DOHH2 (cell line): ENCODE data around the gene FATE1.

Source experiments
- H3F3A ChIP-seq: fragments of 200-600 bp; sonication (generic), shearing (Covaris generic); 2 replicates; pipeline ENCODE4 v1.6.0; 2016; ENCODE audit warnings: antibody characterized with exemption, mild to moderate bottlenecking; ENCODE audit not compliant: control insufficient read depth, insufficient read depth
- H3K27ac ChIP-seq: fragments of 200-600 bp; sonication (generic); 2 replicates; pipeline ENCODE4 v1.5.1; 2014; ENCODE audit warnings: low read depth, mild to moderate bottlenecking, low read length, moderate library complexity
- H3K27me3 ChIP-seq: fragments of 200-600 bp; sonication (generic); 2 replicates; pipeline ENCODE4 v1.6.1; 2014; ENCODE audit warnings: mild to moderate bottlenecking, low read length, mixed read lengths; ENCODE audit not compliant: control insufficient read depth
- H3K36me3 ChIP-seq: fragments of 200-600 bp; sonication (generic); 2 replicates; pipeline ENCODE4 v1.6.1; 2014; ENCODE audit warnings: mild to moderate bottlenecking, low read length, moderate library complexity, mixed read lengths; ENCODE audit not compliant: control insufficient read depth
- H3K4me1 ChIP-seq: fragments of 200-600 bp; sonication (generic); 2 replicates; pipeline ENCODE4 v1.6.1; 2014; ENCODE audit warnings: mild to moderate bottlenecking, low read length, mixed read lengths; ENCODE audit not compliant: control insufficient read depth
- H3K4me2 ChIP-seq: fragments of 200-600 bp; sonication (generic); 2 replicates; pipeline ENCODE4 v1.6.0; 2014; ENCODE audit warnings: mild to moderate bottlenecking, low read length, moderate library complexity
- H3K4me3 ChIP-seq: fragments of 200-600 bp; sonication (generic); 2 replicates; pipeline ENCODE4 v1.5.1; 2014; ENCODE audit warnings: mild to moderate bottlenecking, low read length, mixed read lengths
- H3K79me2 ChIP-seq: fragments of 200-600 bp; sonication (generic); 2 replicates; pipeline ENCODE4 v1.6.1; 2014; ENCODE audit warnings: mild to moderate bottlenecking, low read length, mixed read lengths; ENCODE audit not compliant: control insufficient read depth
- H3K9me2 ChIP-seq: fragments of 200-600 bp; sonication (generic); replicated peaks from 2 replicates; pipeline ENCODE4 v1.6.1; 2014; ENCODE audit warnings: mild to moderate bottlenecking, low read length, mixed read lengths; ENCODE audit not compliant: control insufficient read depth
- H3K9me3 ChIP-seq: fragments of 200-600 bp; sonication (generic); 2 replicates; pipeline ENCODE4 v1.6.1; 2014; ENCODE audit warnings: antibody characterized with exemption, low read length, mixed read lengths; ENCODE audit not compliant: control insufficient read depth, insufficient read depth
- H4K20me1 ChIP-seq: fragments of 200-600 bp; sonication (generic); 2 replicates; pipeline ENCODE4 v1.6.0; 2014; ENCODE audit warnings: low read depth, mild to moderate bottlenecking, antibody characterized with exemption, low read length, moderate library complexity; ENCODE audit not compliant: control insufficient read depth, insufficient read depth
- EZH2phosphoT487 ChIP-seq: fragments of 200-600 bp; sonication (generic); IDR thresholded peaks from 2 replicates; pipeline ENCODE4 v1.6.1; 2017; ENCODE audit warnings: borderline replicate concordance, mild to moderate bottlenecking, antibody characterized with exemption, low read length, moderate library complexity, mixed read lengths
- TF ChIP-seq, protein P1 (sequence below): fragments of 200-600 bp; sonication (generic); IDR thresholded peaks from one replicate; pipeline ENCODE4 v1.5.1; 2014; ENCODE audit warnings: antibody characterized with exemption, mild to moderate bottlenecking, low read depth, low read length; ENCODE audit not compliant: poor library complexity, severe bottlenecking

Gene FATE1

DNA sequence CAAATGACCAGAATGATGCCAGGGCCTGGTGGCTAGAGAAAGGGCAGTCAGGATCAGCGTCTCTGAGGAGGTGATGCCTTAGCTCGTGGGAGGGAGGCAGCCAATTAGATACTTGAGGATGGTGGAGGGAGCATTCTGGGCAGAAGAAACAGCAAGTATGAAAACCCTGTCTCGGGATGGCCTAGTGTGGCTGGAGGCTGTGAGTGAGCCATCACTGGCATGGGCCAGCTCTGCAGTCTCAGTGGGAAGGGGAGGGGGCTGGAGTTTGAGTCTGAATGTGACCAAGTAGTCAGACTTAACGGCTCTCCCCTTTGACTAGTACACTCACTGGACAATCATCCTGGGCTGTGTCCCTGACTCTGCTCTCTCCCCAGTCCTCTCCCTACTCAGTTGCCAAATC lies 25.8 kb downstream of the FATE1 start:
- Histone ChIP-seq H3K9me2 (no peaks in the 10 kb centered on the region), H3K36me3 (no peaks in the 10 kb centered on the region), H3K4me3 (no peak overlapping the region), H3K4me2 (no peak overlapping the region), H3K4me1 (no peaks in the 10 kb centered on the region), H3K9me3 (no peaks in the 10 kb centered on the region), H4K20me1 (no peaks in the 10 kb centered on the region), H3K79me2 (no peaks in the 10 kb centered on the region), H3K27me3 (no peaks in the 10 kb centered on the region), H3F3A (no peaks in the 10 kb centered on the region), H3K27ac (no peak overlapping the region)
- TF ChIP-seq, protein P1, sequence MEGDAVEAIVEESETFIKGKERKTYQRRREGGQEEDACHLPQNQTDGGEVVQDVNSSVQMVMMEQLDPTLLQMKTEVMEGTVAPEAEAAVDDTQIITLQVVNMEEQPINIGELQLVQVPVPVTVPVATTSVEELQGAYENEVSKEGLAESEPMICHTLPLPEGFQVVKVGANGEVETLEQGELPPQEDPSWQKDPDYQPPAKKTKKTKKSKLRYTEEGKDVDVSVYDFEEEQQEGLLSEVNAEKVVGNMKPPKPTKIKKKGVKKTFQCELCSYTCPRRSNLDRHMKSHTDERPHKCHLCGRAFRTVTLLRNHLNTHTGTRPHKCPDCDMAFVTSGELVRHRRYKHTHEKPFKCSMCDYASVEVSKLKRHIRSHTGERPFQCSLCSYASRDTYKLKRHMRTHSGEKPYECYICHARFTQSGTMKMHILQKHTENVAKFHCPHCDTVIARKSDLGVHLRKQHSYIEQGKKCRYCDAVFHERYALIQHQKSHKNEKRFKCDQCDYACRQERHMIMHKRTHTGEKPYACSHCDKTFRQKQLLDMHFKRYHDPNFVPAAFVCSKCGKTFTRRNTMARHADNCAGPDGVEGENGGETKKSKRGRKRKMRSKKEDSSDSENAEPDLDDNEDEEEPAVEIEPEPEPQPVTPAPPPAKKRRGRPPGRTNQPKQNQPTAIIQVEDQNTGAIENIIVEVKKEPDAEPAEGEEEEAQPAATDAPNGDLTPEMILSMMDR = no peak
- TF ChIP-seq EZH2phosphoT487 = no peak

DNA sequence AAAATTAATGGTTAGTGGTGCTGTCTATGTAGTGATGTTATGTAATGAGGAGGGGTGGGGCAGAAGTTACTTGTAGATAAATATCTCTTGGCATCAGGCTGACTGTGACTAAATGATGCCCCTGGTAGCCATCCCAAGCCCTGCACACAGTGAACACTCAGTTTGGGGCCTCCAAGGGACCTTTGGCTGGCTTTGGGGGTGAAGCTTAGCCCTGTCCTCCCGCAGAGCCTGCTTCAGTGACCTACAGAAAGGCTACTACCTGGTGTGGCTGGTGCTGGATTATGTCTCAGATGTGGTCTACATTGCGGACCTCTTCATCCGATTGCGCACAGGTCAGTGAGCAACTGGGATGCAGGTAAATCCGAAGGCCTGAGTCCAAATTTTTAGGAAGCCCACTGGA lies 26.5 kb downstream of the FATE1 start:
- no peaks in the 10 kb centered on the region for H3F3A ChIP-seq
- H3K9me2 ChIP-seq = no peaks in the 10 kb centered on the region
- no peaks in the 10 kb centered on the region for H3K36me3 ChIP-seq
- no peak overlapping the region for H3K4me2 ChIP-seq
- H3K4me3 ChIP-seq = no peak overlapping the region
- H3K27ac ChIP-seq = no peak overlapping the region
- H3K79me2 ChIP-seq = no peaks in the 10 kb centered on the region
- H4K20me1 ChIP-seq = no peaks in the 10 kb centered on the region
- no peaks in the 10 kb centered on the region for H3K27me3 ChIP-seq
- no peak for TF ChIP-seq EZH2phosphoT487
- TF ChIP-seq, protein P1 = no peak
- no peaks in the 10 kb centered on the region for H3K9me3 ChIP-seq
- no peaks in the 10 kb centered on the region for H3K4me1 ChIP-seq

DNA sequence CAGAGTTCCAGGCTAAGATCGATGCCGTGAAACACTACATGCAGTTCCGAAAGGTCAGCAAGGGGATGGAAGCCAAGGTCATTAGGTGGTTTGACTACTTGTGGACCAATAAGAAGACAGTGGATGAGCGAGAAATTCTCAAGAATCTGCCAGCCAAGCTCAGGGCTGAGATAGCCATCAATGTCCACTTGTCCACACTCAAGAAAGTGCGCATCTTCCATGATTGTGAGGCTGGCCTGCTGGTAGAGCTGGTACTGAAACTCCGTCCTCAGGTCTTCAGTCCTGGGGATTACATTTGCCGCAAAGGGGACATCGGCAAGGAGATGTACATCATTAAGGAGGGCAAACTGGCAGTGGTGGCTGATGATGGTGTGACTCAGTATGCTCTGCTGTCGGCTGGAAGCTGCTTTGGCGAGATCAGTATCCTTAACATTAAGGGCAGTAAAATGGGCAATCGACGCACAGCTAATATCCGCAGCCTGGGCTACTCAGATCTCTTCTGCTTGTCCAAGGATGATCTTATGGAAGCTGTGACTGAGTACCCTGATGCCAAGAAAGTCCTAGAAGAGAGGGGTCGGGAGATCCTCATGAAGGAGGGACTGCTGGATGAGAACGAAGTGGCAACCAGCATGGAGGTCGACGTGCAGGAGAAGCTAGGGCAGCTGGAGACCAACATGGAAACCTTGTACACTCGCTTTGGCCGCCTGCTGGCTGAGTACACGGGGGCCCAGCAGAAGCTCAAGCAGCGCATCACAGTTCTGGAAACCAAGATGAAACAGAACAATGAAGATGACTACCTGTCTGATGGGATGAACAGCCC lies 28.0 kb downstream of the FATE1 start:
- Histone ChIP-seq H3K9me2 (no peaks in the 10 kb centered on the region), H3K4me1 (no peaks in the 10 kb centered on the region), H3K4me3 (no peak overlapping the region), H3K36me3 (no peaks in the 10 kb centered on the region), H3K4me2 (no peak overlapping the region), H4K20me1 (no peaks in the 10 kb centered on the region), H3F3A (no peaks in the 10 kb centered on the region), H3K27ac (no peak overlapping the region), H3K79me2 (no peaks in the 10 kb centered on the region), H3K27me3 (no peaks in the 10 kb centered on the region), H3K9me3 (no peaks in the 10 kb centered on the region)
- no peak for TF ChIP-seq EZH2phosphoT487

DNA sequence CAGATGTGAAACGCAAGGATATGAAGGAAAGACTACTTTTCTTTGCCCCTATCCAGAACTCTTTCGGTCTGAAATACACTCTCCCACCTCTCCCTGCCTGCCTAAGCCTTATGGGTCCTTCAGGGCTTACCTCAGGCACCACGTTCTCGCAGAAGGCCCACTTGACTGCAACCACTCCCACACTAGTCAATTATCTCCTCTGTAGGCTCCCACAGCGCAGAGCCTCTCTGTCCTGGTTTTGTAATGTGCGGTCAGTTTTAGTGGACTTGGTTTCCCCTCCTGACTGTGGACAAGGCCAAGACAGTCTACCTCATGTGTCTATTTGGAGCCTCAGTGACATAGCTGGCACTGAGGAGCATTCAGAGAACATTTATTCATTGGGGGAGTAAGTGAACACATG lies 29.8 kb downstream of the FATE1 start:
- no peaks in the 10 kb centered on the region for H3K36me3 ChIP-seq
- H3K27ac ChIP-seq = no peak overlapping the region
- TF ChIP-seq, protein P1 = no peak
- no peak for TF ChIP-seq EZH2phosphoT487
- no peaks in the 10 kb centered on the region for H3K27me3 ChIP-seq
- no peaks in the 10 kb centered on the region for H3K9me3 ChIP-seq
- no peaks in the 10 kb centered on the region for H3K4me1 ChIP-seq
- no peaks in the 10 kb centered on the region for H4K20me1 ChIP-seq
- no peak overlapping the region for H3K4me2 ChIP-seq
- H3K79me2 ChIP-seq = no peaks in the 10 kb centered on the region
- H3K9me2 ChIP-seq = no peaks in the 10 kb centered on the region
- no peak overlapping the region for H3K4me3 ChIP-seq
- no peaks in the 10 kb centered on the region for H3F3A ChIP-seq
